Brain microvascular endothelial cell (primary cell): ENCODE results near the gene PKHD1.

Experiments
- DNase-seq: peaks from one replicate; pipeline ENCODE4 v3.0.0-alpha.2; 2020
- H3K27ac ChIP-seq: fragments of 250-450 bp; sonication (Bioruptor Pico); 2 replicates; pipeline ENCODE4 v1.5.1; 2020; ENCODE audit warnings: mild to moderate bottlenecking, moderate library complexity
- H3K27me3 ChIP-seq: fragments of 250-450 bp; sonication (Bioruptor Pico); replicated peaks from 2 replicates; pipeline ENCODE4 v1.5.1; 2020; ENCODE audit warnings: mild to moderate bottlenecking
- H3K36me3 ChIP-seq: fragments of 250-450 bp; sonication (Bioruptor Pico); replicated peaks from 2 replicates; pipeline ENCODE4 v1.5.1; 2020; ENCODE audit warnings: mild to moderate bottlenecking
- H3K4me3 ChIP-seq: 2 replicates; pipeline ENCODE4 v1.5.1; 2011; ENCODE audit warnings: low read depth, mild to moderate bottlenecking, control low read depth, low read length, moderate library complexity
- CTCF ChIP-seq: IDR thresholded peaks from 2 replicates; pipeline ENCODE4 v1.5.1; 2011; ENCODE audit warnings: low read depth, mild to moderate bottlenecking, moderate library complexity, low read length, control low read depth, inconsistent platforms; ENCODE audit errors: missing control alignments
- in situ Hi-C: cut with HindIII; loops from 2 replicates; pipeline ENCODE4 v1.10.0; 2017; ENCODE audit warnings: low sequenced_read_pairs, low pct_ligation_motif_present

Gene PKHD1

GRCh38 chr6:52077961-52078625 lies 9.3 kb downstream of the PKHD1 start:
- no peak overlapping the region for H3K27ac ChIP-seq
- no peaks in the 10 kb centered on the region for H3K27me3 ChIP-seq
- H3K36me3 ChIP-seq: no peaks in the 10 kb centered on the region
- in situ Hi-C loops: no loop called here
- no peak for TF ChIP-seq CTCF
- no peak overlapping the region for H3K4me3 ChIP-seq
- no peak for DNase-seq

- no peak for DNase-seq
- in situ Hi-C loops: no loop called here
- no peaks in the 10 kb centered on the region for H3K36me3 ChIP-seq
- H3K4me3 ChIP-seq: no peak overlapping the region
- TF ChIP-seq CTCF: no peak
- no peak overlapping the region for H3K27ac ChIP-seq
- H3K27me3 ChIP-seq: no peaks in the 10 kb centered on the region
Observed at GRCh38 chr6:52077180-52077884, 10.1 kb downstream of the PKHD1 start.

- TF ChIP-seq CTCF: no peak
- DNase-seq: no peak
- Histone ChIP-seq H3K27me3 (no peaks in the 10 kb centered on the region), H3K36me3 (no peaks in the 10 kb centered on the region), H3K4me3 (no peak overlapping the region), H3K27ac (no peak overlapping the region)
- in situ Hi-C loops: no loop called here
Observed at GRCh38 chr6:52076791-52077179, 10.6 kb downstream of the PKHD1 start.

- no peak for DNase-seq
- no peak overlapping the region for H3K4me3 ChIP-seq
- H3K27me3 ChIP-seq: no peaks in the 10 kb centered on the region
- H3K27ac ChIP-seq: no peak overlapping the region
- H3K36me3 ChIP-seq: no peaks in the 10 kb centered on the region
- no peak for TF ChIP-seq CTCF
- in situ Hi-C loops: no loop called here
Observed at GRCh38 chr6:52074716-52075115, 12.7 kb downstream of the PKHD1 start.

GRCh38 chr6:52074155-52074554 lies 13.3 kb downstream of the PKHD1 start:
- DNase-seq: no peak
- H3K27me3 ChIP-seq: no peaks in the 10 kb centered on the region
- no peak overlapping the region for H3K27ac ChIP-seq
- no peak overlapping the region for H3K4me3 ChIP-seq
- no peaks in the 10 kb centered on the region for H3K36me3 ChIP-seq
- in situ Hi-C loops: no loop called here
- TF ChIP-seq CTCF: no peak

GRCh38 chr6:52065621-52066020 lies 21.8 kb downstream of the PKHD1 start:
- TF ChIP-seq CTCF: no peak
- H3K36me3 ChIP-seq: no peaks in the 10 kb centered on the region
- H3K27me3 ChIP-seq: no peaks in the 10 kb centered on the region
- in situ Hi-C loops: no loop called here
- H3K27ac ChIP-seq: no peak overlapping the region
- H3K4me3 ChIP-seq: no peak overlapping the region
- no peak for DNase-seq
